NCI-H2081 treated with DMSO at 0.1 percent for 48 hours (cell line): ENCODE results near the gene FAM117B.

ENCODE experiments used
- DNase-seq: peaks from one replicate; lab custom pipeline; 2025; lab: John Stamatoyannopoulos, UW

Gene FAM117B

DNA sequence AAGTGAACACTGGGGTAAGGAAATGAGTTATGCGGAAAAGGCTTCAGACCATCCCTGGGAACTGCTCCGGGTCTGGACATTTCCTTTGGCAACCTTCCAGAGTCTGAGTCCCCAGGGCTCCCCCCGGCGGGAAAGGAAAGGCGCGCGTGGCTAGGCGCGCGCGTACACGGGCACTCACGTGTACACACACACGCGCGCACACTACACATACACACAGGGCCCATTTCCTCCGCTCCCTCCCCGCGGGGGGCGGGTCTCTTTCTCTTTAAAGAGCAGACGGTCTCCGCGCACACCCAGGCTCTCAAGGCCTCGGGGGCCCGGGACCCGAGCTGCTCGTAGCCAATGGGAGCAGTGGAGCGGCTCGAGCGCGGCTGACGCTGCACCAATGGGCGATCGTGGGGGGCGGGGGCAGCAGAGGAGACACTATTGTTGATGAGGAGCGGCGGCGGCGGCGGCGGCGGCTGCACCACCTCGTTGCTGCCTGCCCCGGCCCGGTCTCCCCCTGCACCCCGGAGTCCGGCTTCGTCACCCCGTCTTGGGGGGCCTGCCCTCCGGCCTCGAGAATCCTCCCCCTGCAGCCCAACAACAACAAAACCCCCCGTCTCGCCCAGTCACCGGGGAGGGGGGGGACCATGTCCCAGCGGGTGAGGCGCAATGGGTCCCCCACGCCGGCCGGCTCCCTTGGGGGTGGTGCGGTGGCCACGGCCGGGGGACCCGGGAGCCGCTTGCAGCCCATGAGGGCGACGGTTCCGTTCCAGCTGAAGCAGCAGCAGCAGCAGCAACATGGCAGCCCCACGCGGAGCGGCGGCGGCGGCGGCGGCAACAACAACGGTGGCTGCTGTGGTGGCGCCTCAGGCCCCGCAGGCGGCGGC lies at the start of gene FAM117B:
TSS of gene FAM117B (plus strand) at position 414 of the 872 bp plus-strand sequence. CDS start at position 633, 219 bp downstream.
- DNase-seq = peak; percentile 84

DNA sequence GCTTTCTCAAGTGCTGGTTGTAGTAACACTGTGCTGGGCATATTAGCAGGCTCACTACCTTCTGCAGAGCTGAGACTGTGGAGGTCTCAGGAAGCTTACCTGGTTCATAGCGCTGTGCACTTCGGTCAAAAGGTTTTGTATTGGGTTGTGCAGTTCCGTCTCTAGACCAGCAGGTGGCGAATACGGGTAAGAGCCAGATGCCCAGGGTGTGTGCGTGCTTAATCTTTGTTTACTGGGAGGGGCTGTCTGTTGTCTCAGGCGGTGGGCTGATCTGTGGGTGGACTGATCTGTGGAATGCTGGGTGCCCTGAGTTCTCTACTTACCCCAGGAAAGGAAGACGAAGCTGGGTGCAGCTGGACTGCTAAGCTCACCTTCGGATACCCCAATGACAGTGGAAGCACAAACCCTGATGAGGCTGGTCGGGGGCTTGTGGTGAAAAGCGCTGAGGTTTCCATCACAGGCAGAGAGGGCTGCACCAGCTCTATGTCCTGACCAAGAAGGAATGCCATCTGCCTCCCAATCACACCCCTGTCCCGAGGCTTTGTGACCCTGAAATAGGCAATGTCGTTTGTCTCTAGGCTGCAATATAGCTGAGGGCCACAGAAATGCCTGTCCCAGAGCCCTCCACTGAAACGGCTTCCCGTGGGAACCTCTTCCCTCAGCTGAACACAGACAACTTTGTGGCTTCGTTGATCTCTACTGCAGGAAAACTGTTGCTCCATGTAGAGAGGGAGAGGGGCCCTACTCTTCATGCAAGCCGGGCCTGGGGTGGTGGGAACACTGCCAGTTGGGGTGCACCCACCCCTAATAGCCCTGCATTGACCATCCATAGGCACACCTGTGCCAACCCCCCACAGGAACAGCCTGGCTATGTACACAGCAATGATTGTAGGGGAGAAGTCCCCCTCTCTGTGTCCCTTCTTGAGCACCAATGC lies 45.9 kb upstream of the FAM117B start:
- DNase-seq = peak; percentile 65

DNA sequence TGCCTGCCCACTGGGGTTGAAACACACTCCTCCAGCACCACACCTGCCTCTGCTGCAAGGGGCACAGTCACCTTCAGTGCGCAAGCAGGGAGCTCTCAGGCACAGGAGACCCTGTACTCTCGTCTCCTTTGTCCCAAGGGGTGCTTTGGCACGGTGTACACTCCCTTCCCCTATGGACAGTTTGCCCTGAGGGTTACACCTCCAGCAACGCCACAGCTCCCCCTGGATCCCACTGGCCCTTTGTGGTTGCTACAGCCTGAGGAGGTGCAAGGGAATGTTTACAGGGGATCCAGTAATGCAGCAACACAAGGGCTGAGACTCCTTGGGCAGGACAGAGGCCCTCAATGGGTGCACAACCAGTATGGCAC lies 45.2 kb upstream of the FAM117B start:
- DNase-seq = no peak

DNA sequence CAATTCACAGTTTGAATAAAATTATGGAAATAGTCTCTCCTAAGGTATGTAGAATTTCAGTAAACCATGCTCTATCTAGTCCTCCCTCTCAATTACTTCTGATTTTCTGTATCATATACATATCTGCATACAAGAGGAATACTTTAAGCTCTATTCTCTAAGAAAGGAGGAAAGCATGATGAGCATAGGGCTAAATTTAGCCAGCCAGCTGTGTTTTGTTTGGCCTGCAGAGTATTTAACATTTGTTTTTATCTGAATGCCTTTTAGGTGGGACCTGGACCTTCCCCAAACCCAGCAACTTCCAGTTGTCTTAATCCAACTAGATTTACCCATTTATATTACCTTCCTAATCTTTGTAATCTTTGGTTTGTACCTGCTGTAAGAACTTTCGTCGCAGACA lies 42.2 kb upstream of the FAM117B start:
- no peak for DNase-seq

DNA sequence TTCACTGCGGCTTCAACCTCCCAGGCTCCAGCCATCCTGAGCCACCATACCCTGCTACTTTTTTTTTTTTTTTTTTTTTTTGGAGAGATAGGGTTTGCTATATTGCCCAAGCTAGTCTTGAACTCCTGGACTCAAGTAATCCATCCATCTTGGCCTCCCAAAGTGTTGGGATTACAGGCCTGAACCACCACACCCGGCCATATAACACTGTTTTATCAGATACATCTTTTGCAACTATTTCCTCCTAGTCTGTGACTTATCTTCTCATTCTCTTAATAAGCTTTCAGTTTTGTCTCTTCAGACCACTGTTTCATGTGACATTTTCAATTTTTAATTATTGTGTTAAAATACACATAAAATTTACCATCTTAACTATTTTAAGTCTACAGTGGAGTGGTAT lies 35.7 kb upstream of the FAM117B start:
- no peak for DNase-seq

DNA sequence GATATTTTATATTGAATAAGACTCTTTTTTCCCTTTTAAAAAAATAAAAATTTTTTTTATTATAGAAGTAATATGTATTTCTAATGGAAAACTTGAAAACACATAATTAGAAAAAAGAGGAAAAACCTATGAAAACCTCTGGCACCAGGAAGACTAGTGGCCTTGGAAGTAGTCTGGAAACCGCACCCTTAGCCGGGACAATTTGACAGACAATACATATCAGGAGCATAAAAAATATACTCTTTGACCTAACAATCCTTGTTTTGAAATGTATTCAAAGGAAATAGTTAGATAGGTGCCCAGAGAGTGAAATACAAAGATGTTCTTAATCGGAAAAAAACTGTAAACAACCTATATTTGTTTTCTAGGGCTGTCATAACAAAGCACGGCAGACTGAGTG lies 34.9 kb upstream of the FAM117B start:
- no peak for DNase-seq

DNA sequence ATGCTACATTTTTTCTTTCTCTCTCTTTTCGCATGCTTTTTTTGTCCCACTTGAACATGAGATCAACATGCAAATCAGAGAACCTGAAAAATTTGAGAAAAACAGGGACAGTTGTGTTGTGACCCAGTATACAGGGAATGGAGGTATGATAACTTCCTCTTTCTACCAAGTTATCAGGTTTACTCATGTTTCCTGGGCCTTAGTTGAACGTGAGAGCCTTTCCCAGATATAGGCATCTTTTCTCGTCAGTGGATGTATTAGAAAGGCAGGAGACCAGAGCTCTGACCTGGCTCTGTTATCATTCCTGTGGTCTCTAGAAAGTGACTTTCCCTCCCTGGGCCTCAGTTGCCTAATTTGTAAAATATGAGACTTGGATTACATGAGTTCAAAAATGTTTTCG lies 30.1 kb upstream of the FAM117B start:
- DNase-seq = no peak

DNA sequence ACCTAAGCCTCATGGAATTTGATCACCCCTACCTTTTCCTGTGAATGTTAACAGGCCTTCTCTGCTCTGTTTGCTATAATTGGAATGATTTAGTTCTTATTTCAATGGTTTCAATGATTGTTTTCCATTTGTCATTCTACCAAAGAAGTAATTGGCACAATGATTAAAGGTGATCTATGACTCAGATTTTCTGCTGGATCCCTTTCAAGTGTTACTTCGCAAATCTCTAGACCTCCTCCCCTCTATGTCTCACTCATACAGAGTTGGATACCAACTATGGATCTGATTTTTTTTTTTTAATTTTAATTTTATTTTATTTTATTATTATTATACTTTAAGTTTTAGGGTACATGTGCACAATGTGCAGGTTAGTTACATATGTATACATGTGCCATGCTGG lies 29.6 kb upstream of the FAM117B start:
- no peak for DNase-seq

DNA sequence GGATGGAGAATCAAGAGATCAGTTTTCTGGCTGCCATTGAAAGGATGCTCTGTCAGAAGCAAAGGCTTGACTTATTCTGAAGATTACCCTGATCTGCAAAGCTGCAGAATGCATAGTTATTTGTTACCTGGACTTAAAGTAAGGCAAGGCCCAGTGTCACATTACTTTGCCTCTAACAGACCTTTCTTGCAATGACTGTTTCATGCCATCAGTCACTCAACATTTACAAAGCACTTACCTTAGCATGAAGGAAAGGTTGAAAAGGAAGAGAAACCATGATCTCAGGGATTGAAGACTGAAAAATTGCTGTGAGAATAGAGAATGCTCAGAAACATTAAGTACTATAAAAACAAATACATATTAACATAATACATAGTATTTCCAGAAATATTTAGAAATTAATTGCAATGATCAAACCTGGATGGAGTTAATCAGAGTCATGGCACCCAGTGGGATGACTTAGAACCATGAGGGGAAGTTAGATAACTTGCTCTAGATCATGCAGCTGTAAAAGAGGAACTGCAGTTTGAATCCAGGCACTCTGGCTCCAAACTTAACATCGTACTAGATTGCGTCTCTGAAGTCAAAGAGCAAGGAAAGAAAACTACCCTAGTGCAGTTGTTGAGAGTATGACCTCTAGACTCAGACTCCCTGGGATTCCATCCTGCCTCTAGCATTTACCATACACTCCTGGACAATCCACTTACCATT lies 26.5 kb upstream of the FAM117B start:
- DNase-seq = no peak

DNA sequence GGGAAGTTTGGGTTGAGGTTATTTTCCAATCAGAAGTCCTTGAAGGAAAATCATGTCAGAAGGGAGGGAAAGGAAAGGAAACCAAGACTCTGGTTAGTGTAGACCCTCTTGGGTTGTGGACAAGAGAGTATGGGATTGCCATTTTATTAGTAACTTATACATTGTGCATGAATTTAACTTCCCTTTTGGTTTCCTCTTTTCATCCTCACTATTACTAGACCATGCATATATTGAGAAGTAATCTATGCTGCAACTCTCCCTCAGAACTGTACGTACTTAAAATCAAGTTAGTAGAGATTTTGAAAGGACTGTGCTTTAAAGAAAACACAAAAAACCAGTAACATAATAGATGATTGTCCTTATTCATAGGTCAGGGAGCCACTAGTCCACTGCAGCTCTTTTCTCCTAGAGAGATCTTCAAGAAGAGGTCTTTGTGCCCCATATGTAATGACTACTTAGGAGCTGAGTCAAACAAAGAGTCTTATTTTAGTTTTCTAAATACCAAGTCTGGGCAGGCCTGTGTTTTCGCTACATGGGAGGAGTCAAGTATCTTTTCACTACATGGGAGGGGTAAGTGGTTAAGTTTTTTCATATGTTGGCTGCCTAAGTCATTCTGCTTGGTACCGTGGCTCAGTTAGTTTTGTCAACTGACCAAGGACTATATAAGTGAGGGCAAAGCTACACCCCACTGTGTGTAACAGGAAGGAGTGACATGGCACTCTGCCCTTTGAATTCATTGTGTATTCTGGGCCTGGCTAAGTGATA lies 25.2 kb upstream of the FAM117B start:
- no peak for DNase-seq

DNA sequence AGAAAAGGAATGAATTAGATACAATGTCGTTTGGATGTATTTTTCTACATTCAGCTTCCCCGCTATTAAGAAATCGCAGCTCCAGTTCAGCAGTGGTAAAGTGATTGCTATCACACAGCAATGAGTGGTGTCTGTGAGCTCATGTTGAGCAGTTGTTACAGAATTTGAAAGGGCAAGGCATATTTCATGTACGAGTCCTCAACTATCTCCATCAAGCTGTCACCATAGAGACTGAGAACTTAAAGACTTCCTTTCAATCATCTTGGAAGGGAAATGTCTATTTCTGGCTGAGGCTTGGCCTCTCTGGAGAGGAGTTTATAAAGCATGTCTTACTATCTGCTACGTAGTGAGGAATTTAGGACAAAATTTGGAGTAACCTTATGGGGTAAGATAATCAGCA lies 24.4 kb upstream of the FAM117B start:
- no peak for DNase-seq

DNA sequence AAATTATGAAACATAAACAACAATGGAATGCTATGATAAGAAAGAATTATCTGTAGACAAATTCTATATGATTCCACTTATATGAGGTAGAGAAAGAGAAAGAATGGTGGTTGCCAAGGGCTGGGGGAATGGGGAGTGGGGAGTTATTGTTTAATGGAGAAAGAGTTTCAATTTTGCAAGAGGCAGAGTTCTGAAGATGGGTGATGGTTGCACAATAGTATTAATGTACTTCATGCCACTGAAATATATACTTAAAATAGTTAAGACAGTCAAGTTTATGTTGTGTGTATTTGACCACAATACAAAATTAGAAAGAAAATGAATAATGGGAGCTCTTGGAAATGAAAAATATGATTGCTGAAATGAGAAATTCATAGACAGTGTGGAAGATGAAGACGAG lies 22.6 kb upstream of the FAM117B start:
- no peak for DNase-seq

DNA sequence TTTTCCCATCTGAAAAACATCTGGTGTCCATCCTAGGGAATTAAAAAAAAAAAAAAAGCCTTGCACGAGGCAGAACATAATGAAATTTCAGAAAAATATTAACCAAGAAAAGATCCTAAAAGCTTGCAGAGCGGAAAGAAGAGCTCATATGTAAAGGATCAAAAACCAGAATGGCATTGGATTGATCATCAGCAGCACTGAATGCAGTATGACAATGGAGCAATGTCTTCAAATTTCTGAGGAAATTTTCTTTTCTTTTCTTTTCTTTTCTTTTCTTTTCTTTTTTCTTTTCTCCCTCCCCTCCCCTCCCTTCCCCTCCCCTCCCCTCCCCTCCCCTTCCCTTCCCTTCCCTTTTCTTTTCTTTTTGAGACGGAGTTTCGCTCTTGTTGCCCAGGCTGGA lies 21.3 kb upstream of the FAM117B start:
- DNase-seq = no peak

DNA sequence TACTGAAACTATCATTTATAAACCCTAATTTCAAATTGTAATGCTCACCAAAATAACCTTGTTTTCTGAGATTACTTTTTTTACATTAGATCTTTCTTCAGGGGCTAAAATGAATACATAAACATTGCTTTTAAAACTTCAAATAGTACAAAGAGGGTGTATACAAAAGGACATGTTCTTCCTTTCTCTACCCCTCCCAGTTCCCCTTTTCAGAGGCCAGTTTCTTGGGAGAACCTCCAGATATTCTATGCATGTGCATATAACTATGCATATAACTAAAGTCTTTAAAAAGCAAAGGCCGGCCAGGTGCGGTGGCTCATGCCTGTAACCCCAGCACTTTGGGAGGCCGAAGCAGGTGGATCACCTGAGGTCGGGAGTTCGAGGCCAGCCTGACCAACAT lies 10.6 kb upstream of the FAM117B start:
- no peak for DNase-seq

DNA sequence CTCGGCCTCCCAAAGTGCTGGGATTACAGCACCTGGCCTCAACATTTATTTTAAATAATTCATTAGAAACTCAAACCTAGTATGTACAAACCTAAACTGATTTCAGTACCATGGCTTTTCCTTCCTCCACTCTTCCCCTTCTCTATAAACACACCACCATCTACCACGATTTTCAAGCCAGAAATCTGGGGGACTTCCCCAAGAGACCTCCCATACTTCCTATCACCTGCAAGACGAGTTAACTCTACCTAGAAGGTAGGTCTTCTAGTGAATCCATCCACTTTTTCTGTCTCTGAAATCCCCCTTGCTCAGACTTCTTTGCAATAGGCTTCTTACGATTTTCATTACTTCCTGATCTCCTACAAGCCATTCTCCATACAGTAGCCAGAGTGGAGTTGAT lies 7.7 kb upstream of the FAM117B start:
- no peak for DNase-seq

DNA sequence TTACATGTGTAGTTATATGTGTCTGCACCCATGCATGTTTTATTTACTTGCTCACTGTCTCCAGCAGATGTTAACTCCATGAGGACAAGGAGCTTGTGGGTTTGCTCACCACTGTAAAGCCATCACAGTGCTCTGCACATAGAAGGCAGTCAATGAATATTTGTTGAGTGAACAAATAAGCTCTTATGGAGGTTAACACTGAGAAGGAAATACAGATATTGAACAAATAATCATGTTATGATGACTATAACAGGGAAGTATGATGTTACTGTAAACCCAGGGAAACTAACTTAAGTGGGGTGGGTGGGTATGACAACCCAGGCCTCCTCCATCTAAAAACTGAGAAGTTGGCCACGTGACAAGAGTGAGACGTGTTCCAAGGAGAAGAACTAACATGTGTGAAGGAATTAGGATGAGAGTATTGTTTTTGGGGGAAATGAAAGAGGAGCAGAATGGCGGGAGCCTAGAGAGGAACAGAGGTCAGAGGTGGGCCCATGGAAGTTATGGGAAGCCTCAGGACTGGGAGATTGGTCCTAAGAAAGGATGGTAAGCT lies 6.0 kb upstream of the FAM117B start:
- DNase-seq = no peak

DNA sequence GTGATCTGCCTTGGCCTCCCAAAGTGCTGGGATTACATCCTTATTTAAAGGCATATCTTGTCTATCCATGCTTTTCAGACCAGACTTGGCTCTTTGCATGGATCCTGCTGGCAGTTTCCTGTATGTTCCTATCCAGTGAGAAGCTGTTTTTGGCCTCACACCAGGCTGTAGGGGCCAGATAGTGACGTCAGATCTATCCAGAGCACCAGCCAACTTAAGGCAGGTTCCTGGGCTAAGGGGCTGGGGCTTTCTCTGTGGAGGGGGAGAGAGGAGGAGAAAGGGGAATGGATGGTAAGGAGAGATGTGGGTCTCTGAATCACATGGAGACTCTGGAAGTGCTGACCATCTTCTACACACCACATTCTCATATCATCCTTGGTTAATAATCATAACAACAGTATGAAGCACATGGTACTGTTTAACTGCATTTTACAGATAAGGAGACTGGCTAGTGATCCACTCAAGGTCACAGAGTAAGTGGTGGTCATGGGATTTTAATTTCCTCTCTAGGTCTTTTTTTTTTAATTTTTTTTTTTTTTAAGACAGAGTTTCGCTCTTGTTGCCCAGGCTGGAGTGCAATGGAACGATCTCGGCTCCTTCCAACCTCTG lies 2.0 kb upstream of the FAM117B start:
- no peak for DNase-seq

DNA sequence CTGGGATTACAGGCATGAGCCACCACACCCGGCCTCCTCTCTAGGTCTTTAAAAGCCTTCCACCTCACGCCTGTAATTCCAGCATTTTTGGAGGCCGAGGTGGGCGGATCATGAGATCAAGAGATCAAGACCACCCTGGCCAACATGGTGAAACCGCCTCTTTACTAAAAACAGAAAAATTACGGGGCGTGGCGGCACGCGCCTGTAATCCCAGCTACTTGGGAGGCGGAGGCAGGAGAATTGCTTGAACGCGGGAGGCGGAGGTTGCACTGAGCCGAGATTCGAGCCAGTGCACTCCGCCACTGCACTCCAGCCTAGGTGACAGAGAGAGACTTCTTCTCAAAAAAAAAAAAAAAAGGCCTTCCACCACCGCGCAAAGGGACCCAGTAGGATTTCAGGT lies 1.3 kb upstream of the FAM117B start:
- DNase-seq = no peak

DNA sequence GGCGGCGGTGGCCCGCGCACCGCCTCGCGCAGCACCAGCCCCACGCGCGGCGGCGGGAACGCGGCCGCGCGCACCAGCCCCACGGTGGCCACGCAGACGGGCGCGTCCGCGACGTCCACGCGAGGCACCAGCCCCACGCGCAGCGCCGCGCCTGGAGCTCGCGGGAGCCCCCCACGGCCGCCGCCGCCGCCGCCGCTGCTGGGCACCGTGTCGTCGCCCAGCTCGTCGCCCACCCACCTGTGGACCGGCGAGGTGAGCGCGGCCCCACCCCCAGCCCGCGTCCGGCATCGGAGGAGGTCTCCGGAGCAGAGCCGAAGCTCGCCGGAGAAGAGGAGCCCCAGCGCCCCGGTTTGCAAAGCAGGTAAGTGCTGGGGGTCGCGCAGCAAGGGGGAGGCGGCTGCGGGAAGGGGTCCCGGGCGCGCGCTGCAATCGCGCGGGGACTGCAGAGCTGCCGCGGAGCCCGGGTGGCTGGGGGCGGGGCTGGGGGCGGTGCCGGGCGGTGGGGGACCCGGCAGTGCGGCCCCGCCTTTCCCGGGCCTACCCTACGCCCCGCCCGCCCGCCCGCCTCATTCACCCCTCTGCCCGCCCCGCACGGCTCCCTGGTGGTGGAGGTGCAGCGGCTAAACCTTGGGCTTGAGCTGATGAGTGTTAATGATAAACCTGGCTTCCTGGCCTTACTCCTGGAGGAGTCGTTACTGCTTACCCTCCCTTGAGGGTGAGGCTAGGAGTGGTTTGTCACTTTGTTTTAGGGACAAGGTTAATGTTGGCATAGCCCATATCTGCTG lies 851 bp downstream of the FAM117B start:
- DNase-seq = peak; percentile 6

DNA sequence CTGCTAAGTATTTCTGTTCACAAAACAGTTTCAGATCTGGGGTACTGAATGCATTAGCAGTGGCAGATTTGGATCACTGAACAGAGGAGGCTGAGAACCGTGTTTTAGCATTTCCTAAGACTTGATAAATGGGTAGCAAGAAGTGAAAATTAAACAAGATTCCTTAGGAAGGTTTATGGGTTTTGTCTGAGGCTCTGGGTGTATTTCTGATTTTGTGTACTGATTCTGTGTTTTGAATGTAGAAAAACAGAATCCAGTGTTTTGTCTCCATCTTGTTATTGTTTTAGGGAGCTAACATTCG lies 1.4 kb downstream of the FAM117B start:
- no peak for DNase-seq
